Measurements from ENCODE around the gene HYAL2.

- TF ChIP-seq TAF1 (IDR thresholded peaks at IDR 0.05; ENCODE audit: borderline replicate concordance, insufficient read depth, low read length) (no peak), POLR2AphosphoS5 (IDR thresholded peaks at IDR 0.05; ENCODE audit: low read depth, low read length) (no peak), FOXP2 (optimal IDR thresholded peaks at IDR 0.05; ENCODE audit: borderline replicate concordance, extremely low read depth, extremely low read length, insufficient read depth) (no peak), SIN3A (IDR thresholded peaks at IDR 0.05; ENCODE audit: borderline replicate concordance, insufficient read depth, low read length) (no peak)
- TF ChIP-seq, protein P1, sequence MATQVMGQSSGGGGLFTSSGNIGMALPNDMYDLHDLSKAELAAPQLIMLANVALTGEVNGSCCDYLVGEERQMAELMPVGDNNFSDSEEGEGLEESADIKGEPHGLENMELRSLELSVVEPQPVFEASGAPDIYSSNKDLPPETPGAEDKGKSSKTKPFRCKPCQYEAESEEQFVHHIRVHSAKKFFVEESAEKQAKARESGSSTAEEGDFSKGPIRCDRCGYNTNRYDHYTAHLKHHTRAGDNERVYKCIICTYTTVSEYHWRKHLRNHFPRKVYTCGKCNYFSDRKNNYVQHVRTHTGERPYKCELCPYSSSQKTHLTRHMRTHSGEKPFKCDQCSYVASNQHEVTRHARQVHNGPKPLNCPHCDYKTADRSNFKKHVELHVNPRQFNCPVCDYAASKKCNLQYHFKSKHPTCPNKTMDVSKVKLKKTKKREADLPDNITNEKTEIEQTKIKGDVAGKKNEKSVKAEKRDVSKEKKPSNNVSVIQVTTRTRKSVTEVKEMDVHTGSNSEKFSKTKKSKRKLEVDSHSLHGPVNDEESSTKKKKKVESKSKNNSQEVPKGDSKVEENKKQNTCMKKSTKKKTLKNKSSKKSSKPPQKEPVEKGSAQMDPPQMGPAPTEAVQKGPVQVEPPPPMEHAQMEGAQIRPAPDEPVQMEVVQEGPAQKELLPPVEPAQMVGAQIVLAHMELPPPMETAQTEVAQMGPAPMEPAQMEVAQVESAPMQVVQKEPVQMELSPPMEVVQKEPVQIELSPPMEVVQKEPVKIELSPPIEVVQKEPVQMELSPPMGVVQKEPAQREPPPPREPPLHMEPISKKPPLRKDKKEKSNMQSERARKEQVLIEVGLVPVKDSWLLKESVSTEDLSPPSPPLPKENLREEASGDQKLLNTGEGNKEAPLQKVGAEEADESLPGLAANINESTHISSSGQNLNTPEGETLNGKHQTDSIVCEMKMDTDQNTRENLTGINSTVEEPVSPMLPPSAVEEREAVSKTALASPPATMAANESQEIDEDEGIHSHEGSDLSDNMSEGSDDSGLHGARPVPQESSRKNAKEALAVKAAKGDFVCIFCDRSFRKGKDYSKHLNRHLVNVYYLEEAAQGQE (IDR thresholded peaks at IDR 0.05; ENCODE audit: insufficient read depth in 1 of 2, low read depth in 2 of 2, low read length in 2 of 2): no peak
These were observed 43.1 kb downstream of the HYAL2 start for GRCh38 chr3:50279255-50280016.
